Osteocyte (in vitro differentiated cells): ENCODE measurements around the gene PRKRA. TPM values are rescaled to one million over a fixed set of nuclear protein-coding genes. Genes with fewer than 3 reads are reported as not detected.

ENCODE experiments used
- DNase-seq: peaks from one replicate; pipeline ENCODE4 v3.0.0; 2021; ENCODE audit warnings: mixed read lengths; ENCODE audit not compliant: unreplicated experiment; ENCODE audit errors: extremely low spot score
- H3K27ac Mint-ChIP-seq: one replicate; pipeline ENCODE4 v1.8.0; 2021; ENCODE audit warnings: mild to moderate bottlenecking, mixed read lengths; ENCODE audit not compliant: unreplicated experiment
- H3K27me3 Mint-ChIP-seq: one replicate; pipeline ENCODE4 v1.8.0; 2021; ENCODE audit warnings: mixed read lengths; ENCODE audit not compliant: unreplicated experiment
- H3K36me3 Mint-ChIP-seq: one replicate; pipeline ENCODE4 v1.8.0; 2021; ENCODE audit warnings: mixed read lengths; ENCODE audit not compliant: unreplicated experiment
- H3K4me1 Mint-ChIP-seq: one replicate; pipeline ENCODE4 v1.8.0; 2021; ENCODE audit warnings: mixed read lengths; ENCODE audit not compliant: unreplicated experiment
- H3K4me3 Mint-ChIP-seq: one replicate; pipeline ENCODE4 v1.8.0; 2021; ENCODE audit warnings: mild to moderate bottlenecking, moderate library complexity, mixed read lengths; ENCODE audit not compliant: unreplicated experiment
- H3K9me3 Mint-ChIP-seq: one replicate; pipeline ENCODE4 v1.8.0; 2021; ENCODE audit warnings: mixed read lengths; ENCODE audit not compliant: unreplicated experiment
- total RNA-seq: library from RNA; stranded (reverse); gene quantifications from 2 replicates; pipeline ENCODE4 v1.2.1, GENCODE V29; 2021
- TF ChIP-seq, protein P1 (sequence below): fragments of 200-600 bp; sonication (generic); IDR thresholded peaks from 2 replicates; pipeline ENCODE4 v1.5.0; 2021; ENCODE audit warnings: antibody characterized with exemption, mild to moderate bottlenecking, moderate library complexity

PRKRA gene
- total RNA-seq, 1 donor from 2014 or later, result 50.1 TPM

GRCh38 chr2:178388287-178388686, 62.7 kb downstream of the PRKRA start:
- no peak overlapping the region for H3K27ac Mint-ChIP-seq
- no peak overlapping the region for H3K4me3 Mint-ChIP-seq
- H3K36me3 Mint-ChIP-seq, result peaks cover 1% of the 10 kb centered on the region
- DNase-seq, result no peak
- H3K4me1 Mint-ChIP-seq, result no peaks in the 10 kb centered on the region
- no peaks in the 10 kb centered on the region for H3K27me3 Mint-ChIP-seq
- TF ChIP-seq, protein P1, sequence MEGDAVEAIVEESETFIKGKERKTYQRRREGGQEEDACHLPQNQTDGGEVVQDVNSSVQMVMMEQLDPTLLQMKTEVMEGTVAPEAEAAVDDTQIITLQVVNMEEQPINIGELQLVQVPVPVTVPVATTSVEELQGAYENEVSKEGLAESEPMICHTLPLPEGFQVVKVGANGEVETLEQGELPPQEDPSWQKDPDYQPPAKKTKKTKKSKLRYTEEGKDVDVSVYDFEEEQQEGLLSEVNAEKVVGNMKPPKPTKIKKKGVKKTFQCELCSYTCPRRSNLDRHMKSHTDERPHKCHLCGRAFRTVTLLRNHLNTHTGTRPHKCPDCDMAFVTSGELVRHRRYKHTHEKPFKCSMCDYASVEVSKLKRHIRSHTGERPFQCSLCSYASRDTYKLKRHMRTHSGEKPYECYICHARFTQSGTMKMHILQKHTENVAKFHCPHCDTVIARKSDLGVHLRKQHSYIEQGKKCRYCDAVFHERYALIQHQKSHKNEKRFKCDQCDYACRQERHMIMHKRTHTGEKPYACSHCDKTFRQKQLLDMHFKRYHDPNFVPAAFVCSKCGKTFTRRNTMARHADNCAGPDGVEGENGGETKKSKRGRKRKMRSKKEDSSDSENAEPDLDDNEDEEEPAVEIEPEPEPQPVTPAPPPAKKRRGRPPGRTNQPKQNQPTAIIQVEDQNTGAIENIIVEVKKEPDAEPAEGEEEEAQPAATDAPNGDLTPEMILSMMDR, result no peak
- no peaks in the 10 kb centered on the region for H3K9me3 Mint-ChIP-seq

DNA sequence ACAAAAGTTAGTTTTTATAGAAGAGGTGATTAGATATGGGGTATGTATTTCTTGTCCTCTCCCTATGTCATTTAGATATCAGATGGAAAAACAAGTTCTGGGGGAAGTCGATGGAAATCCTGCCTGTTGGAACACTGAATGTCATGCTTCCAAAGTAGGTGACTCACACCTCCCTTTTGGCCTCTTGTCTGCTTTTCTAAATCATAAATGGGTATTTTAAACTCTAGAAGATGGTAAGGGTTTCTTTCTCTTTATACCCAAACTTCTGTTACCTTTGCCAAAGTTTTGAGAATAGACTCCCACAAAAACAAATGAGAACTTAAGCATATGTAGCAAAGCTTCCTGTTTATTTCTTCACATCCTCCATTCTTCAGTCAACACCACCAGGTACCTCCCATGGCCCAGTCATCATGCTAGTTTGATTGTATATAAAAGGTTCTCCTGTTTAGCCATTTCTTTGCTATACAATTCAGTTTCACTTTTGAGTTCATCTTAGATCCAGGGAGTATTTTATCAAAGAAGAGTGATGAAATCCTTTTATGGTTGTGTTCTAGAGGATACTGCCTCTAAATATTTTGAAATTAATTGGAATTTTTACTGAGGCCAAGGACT, 63.9 kb downstream of the PRKRA start:
- peaks cover 1% of the 10 kb centered on the region for H3K36me3 Mint-ChIP-seq
- no peak for DNase-seq
- H3K4me1 Mint-ChIP-seq, result no peaks in the 10 kb centered on the region
- no peaks in the 10 kb centered on the region for H3K9me3 Mint-ChIP-seq
- H3K4me3 Mint-ChIP-seq, result no peak overlapping the region
- TF ChIP-seq, protein P1, result no peak
- H3K27ac Mint-ChIP-seq, result no peak overlapping the region
- H3K27me3 Mint-ChIP-seq, result no peaks in the 10 kb centered on the region

GRCh38 chr2:178385595-178386148, 65.3 kb downstream of the PRKRA start:
- no peak overlapping the region for H3K27ac Mint-ChIP-seq
- peaks cover 1% of the 10 kb centered on the region for H3K36me3 Mint-ChIP-seq
- no peaks in the 10 kb centered on the region for H3K4me1 Mint-ChIP-seq
- no peaks in the 10 kb centered on the region for H3K9me3 Mint-ChIP-seq
- TF ChIP-seq, protein P1, result no peak
- DNase-seq, result no peak
- H3K27me3 Mint-ChIP-seq, result no peaks in the 10 kb centered on the region
- H3K4me3 Mint-ChIP-seq, result no peak overlapping the region

DNA sequence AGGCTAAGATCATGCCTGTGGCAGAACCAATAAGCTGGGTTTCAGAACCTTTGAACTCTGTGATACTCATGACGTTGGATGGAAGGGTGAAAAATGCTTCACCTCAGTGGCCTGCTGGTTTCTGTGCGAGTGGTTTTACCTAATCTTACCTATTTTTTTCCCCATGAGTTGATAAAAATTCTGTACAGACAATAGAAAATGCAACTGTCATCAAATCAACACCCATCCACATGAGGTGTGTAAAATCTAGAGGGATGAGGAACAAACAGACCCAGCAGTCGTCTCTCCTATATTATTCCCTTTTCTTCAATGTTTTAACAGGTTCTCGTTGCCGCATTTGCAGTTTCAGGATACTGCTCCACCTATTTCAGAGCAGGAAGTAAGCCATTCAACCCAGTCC, 67.3 kb downstream of the PRKRA start:
- Mint-ChIP-seq H3K27me3 (no peaks in the 10 kb centered on the region), H3K4me1 (no peaks in the 10 kb centered on the region), H3K27ac (no peak overlapping the region), H3K4me3 (no peak overlapping the region), H3K9me3 (no peaks in the 10 kb centered on the region), H3K36me3 (no peaks in the 10 kb centered on the region)
- DNase-seq, result no peak
- TF ChIP-seq, protein P1, result no peak

Other genes starting within 250 kb of the PRKRA start
- 7.4 TPM in 2 replicates for gene PJVK, start 203 bp upstream of the PRKRA start, total RNA-seq
- 49.9 and 57.0 TPM in 2 replicates for gene FKBP7, start 27.4 kb upstream of the PRKRA start, total RNA-seq
- 29.1 and 36.2 TPM in 2 replicates for gene PLEKHA3, start 29.3 kb upstream of the PRKRA start, total RNA-seq